T-helper 17 cell (primary cell): ENCODE data around the gene NR2F1-AS1. TPM values are rescaled to one million over a fixed set of nuclear protein-coding genes. Genes with fewer than 3 reads are reported as not detected.

Experiments
- ATAC-seq: fragments of 150-1000 bp; cut with Tn5 transposase; 2 replicates; pipeline ENCODE4 v1.10.0; 2021; ENCODE audit warnings: mild to moderate bottlenecking, moderate library complexity
- DNase-seq, 3 donors: peaks; one replicate each; pipeline versions ENCODE4 v3.0.0 to v3.0.0-alpha.2; 2020 to 2021
- H3K9me3 ChIP-seq: one replicate; pipeline ENCODE4 v1.7.0; 2013; ENCODE audit warnings: low read length, mild to moderate bottlenecking; ENCODE audit not compliant: control insufficient read depth, poor library complexity, severe bottlenecking
- H3K27ac Mint-ChIP-seq: one replicate; pipeline ENCODE4 v1.8.0; 2022; ENCODE audit warnings: mild to moderate bottlenecking, moderate library complexity, mixed read lengths
- H3K27me3 Mint-ChIP-seq: one replicate; pipeline ENCODE4 v1.8.0; 2022; ENCODE audit warnings: mixed read lengths
- H3K36me3 Mint-ChIP-seq: one replicate; pipeline ENCODE4 v1.8.0; 2022; ENCODE audit warnings: low read depth, mixed read lengths
- H3K4me1 Mint-ChIP-seq: one replicate; pipeline ENCODE4 v1.8.0; 2022; ENCODE audit warnings: mild to moderate bottlenecking, mixed read lengths
- H3K4me3 Mint-ChIP-seq: one replicate; pipeline ENCODE4 v1.8.0; 2022; ENCODE audit warnings: mild to moderate bottlenecking, moderate library complexity, mixed read lengths
- total RNA-seq, 4 donors: library from RNA in 2 of 4; stranded (reverse) in 2 of 4; gene quantifications; one replicate each; pipeline ENCODE4 v1.2.3 and lab custom pipeline; 2022 to 2026

Gene NR2F1-AS1
- total RNA-seq, 2 donors from 2014 or later = not detected

DNA sequence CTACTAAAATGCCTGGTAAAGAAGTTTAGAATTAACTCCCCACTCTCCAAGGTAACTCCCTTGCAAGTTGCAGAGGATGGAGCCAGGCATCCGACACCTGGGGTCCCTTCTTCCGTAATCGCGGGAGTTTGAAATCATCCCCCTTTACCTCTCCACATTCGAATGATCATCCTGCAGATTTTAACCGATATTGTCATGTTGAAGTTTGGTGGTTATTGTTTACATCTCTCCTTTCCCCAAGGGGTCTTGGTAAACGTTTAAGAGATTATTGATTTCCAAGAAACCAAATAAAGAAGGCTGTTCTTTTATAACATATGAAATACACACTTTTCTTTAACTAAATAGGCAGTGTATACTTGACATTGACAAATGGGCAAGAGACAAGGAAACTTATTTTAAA, 28.7 kb upstream of the NR2F1-AS1 start:
- H3K27me3 Mint-ChIP-seq = peaks cover 86% of the 10 kb centered on the region
- H3K9me3 ChIP-seq = peaks cover 8% of the 10 kb centered on the region
- DNase-seq = no peak
- peaks cover 12% of the 10 kb centered on the region for H3K4me1 Mint-ChIP-seq
- no peak overlapping the region for H3K27ac Mint-ChIP-seq
- H3K36me3 Mint-ChIP-seq = peaks cover 2% of the 10 kb centered on the region
- ATAC-seq = no peak
- no peak overlapping the region for H3K4me3 Mint-ChIP-seq

DNA sequence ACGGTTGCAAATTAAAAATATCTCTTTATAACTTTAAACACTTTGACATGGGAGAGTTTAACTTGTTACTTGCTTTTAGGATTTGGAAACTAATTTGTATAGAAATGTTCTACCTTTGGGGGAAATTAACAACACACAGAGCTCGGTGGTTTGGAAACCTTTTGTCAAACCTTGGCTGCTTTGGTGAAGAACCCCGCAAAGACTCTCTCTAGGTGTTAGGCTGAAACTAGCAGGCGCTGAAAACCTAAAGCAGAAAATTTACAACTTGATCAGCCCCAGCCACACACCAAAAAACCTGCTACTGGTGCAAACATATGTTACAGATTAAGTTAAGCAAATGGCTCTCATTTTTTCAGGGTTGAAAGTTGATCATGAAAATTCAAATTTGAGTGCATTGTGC, 27.8 kb upstream of the NR2F1-AS1 start:
- Mint-ChIP-seq H3K36me3 (peaks cover 4% of the 10 kb centered on the region), H3K4me3 (no peak overlapping the region)
- no peak for ATAC-seq

DNA sequence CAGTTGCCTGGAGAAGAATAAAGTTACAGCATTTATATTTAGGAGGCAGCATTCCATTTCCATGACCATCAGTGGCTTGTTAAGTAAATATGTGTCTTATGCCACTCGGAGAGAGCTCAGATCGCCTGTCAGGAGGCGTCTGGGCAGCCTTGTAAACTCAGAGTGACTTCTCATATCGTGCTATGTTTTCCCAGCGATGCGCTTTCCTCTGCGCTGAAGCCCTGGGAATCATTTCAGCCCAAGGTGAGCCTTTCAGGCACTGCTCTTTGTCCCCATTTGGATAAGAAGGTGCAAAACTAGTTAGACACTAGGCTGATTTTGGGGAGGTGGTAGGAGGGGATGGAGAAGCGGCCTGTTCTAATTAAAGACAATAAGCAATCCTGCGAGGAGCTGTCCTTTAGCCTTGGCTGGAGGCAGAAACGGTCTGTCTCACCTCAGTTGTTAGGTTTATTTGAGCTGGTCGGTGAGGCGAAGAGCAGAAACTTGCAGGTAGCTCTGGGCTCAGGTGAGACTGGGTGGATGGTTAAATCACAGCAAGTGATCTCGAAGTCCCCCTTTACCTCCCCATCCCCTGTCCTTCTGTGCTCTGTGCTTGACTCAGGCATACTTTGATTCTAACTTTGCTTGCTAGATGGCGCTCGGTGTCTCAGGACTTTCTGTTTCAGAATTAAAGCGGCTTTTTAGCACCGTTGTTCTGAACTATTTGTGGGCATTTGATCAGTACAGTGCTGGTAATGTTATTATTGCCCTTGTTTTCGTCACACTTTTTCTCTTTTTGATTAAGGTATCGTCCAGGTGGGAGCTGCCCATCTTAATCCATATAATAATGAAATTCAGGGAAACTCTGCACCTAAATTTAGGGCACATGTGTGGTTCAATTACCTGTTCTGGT, 26.6 kb upstream of the NR2F1-AS1 start:
- H3K4me3 Mint-ChIP-seq = no peak overlapping the region
- DNase-seq (no peak), ATAC-seq (peak; percentile 89)
- peaks cover 12% of the 10 kb centered on the region for H3K4me1 Mint-ChIP-seq
- peaks cover 8% of the 10 kb centered on the region for H3K9me3 ChIP-seq
- H3K27me3 Mint-ChIP-seq = peaks cover 80% of the 10 kb centered on the region
- no peak overlapping the region for H3K27ac Mint-ChIP-seq
- peaks cover 7% of the 10 kb centered on the region for H3K36me3 Mint-ChIP-seq

More for the DNA sequence above, 27.8 kb upstream of the NR2F1-AS1 start:
- H3K27me3 Mint-ChIP-seq = peaks cover 90% of the 10 kb centered on the region
- peaks cover 8% of the 10 kb centered on the region for H3K9me3 ChIP-seq
- no peak for DNase-seq
- H3K27ac Mint-ChIP-seq = no peak overlapping the region
- peaks cover 14% of the 10 kb centered on the region for H3K4me1 Mint-ChIP-seq

DNA sequence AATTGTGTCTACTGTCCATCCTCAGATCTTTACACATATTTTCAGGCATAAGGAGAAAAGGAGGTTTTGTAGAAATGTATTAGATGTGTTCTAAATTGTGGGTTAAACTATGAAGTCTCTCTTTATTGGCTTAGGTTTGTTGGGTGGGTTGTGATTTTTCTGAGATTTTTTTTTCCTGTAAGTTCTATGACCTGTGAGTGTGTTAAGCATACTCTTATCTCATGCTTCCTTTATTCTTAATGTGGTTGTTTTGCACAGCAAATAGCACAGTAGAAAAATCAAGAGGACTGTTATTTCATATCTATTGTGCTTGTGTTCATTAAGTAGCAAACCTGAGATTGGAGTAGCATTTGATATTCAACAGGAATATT, 25.3 kb upstream of the NR2F1-AS1 start:
- Mint-ChIP-seq H3K4me3 (no peak overlapping the region), H3K27me3 (peaks cover 67% of the 10 kb centered on the region)

DNA sequence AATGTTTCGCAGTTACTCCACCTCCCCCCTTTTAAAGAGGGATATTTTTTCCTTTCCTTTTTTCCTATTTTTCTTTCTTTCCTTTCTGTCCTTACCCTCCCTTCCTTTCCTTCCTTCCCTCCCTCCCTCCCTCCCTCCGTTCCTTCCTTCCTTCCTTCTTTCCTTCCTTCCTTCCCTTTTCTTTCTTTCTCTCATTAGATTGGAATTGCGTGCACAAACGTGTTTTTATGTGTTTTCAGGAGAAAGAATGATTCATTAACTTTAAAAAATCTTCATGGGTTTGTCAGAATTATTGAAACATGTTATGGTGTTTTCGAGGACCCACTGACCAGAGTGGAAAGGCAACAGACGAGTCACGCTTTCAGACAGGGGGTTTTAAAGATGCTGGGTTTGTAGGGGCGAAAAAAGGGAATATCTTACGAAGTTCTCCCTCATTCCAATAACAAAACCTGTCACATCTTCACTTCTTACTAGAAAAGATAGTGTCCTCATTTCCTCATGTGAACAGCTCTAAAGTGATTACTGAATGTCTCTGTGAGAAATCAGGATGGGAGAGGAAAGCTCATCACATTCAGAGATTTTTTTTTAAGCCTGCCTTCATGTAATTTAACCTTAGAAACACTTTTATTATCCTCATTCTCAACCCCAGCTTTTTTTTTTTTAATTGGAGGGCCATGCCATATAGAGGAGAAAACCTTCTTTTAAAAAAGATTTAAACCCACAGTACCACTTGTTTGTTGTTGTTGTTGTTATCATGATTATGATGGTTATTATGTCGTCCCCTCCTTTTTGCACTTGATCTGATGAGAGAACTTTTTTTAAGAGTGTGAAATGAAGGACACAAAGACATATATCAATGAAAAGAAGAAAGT, 23.9 kb upstream of the NR2F1-AS1 start:
- H3K4me3 Mint-ChIP-seq = peak overlapping the region; percentile 25
- ATAC-seq (no peak), DNase-seq (no peak)
- peaks cover 9% of the 10 kb centered on the region for H3K4me1 Mint-ChIP-seq
- H3K36me3 Mint-ChIP-seq = peaks cover 7% of the 10 kb centered on the region
- H3K27ac Mint-ChIP-seq = peak overlapping the region; percentile 14
- peaks cover 6% of the 10 kb centered on the region for H3K9me3 ChIP-seq
- peaks cover 52% of the 10 kb centered on the region for H3K27me3 Mint-ChIP-seq

More for the DNA sequence above, 25.3 kb upstream of the NR2F1-AS1 start:
- Mint-ChIP-seq H3K27ac (no peak overlapping the region), H3K4me1 (peaks cover 9% of the 10 kb centered on the region), H3K36me3 (peaks cover 7% of the 10 kb centered on the region)
- DNase-seq (no peak), ATAC-seq (no peak)
- H3K9me3 ChIP-seq = peaks cover 3% of the 10 kb centered on the region

DNA sequence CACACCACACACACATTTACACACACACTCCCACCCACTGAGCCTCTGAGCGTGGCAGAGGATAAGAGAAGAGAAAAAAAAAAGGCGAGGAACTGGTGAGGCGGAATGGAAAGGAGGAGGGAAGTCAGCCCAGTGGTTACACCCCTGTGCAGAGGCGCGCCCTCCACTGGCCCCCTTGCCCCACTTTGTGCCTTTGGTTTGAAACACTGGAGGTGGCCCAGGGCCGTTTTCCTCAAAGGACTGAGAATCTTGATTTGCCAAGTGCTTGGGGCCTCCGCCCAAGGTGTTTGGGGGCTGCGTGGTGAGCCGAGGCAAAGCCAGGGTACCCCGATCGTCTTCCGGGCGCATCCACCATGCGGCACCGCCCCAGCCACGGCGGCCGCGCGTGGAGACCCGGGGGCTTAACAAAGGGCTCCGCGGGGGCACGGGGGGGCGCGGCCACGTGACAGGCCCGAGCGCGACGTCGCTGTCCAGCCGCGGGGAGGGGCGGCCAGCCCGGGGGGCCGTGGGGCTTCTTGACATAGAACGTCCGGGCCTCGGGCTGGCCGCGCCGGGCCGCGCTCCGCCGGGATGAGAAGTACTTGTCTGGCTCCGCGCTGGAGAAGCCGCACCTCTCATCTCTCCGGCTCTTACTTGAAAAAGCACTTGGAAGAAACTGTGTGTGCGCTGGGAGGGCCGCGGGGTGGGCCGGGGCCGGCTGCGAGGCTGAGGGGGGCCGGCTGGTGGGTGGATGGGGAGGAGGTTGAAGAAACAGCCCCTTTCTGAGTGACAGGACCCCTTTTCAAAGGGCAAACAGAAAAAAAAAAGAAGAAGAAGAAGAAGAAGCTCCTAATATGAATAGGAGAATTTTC, 23.0 kb upstream of the NR2F1-AS1 start:
- peaks cover 6% of the 10 kb centered on the region for H3K9me3 ChIP-seq
- Mint-ChIP-seq H3K4me1 (peaks cover 9% of the 10 kb centered on the region), H3K27me3 (peaks cover 44% of the 10 kb centered on the region), H3K4me3 (peak overlapping the region; percentile 8), H3K36me3 (peaks cover 7% of the 10 kb centered on the region), H3K27ac (peak overlapping the region; percentile 14)
- no peak for ATAC-seq
- no peak for DNase-seq

DNA sequence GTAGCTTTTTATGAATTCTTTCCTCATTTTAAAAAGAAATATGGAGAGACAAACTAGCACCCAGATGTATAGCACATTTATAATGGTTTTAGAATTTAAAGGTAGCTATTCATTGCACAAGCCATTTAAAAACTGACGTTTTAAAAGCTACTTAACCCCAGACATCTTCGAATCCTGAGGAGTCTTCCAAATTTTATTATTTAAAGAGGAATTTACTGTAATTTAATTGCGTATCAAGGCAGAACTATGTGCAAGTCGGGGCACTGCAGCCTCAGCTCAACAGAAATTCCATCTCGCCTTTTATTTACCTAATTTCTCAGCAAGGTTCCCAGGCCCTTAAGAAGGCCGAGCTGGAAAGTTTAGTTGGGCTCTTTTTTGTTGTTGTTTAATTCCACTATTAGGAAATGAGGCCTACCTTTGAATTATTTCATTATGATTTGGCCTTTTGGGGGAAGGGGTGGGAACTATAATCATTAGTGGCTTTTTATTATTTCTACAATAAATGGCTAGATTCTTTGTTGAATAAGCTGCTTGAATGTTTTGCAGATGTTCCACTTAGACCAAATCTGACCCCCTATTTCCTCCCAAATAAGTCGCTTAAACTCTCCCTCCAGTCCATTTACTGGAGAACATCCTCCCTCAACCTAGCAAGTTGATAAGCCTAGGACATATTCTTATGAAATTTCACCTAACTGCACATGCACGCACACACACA, 22.2 kb upstream of the NR2F1-AS1 start:
- H3K4me3 Mint-ChIP-seq = peak overlapping the region; percentile 8
- H3K27ac Mint-ChIP-seq = peak overlapping the region; percentile 10
- H3K27me3 Mint-ChIP-seq = peaks cover 38% of the 10 kb centered on the region
- peaks cover 9% of the 10 kb centered on the region for H3K4me1 Mint-ChIP-seq
- DNase-seq (no peak), ATAC-seq (no peak)
- H3K9me3 ChIP-seq = peaks cover 9% of the 10 kb centered on the region
- peaks cover 7% of the 10 kb centered on the region for H3K36me3 Mint-ChIP-seq

DNA sequence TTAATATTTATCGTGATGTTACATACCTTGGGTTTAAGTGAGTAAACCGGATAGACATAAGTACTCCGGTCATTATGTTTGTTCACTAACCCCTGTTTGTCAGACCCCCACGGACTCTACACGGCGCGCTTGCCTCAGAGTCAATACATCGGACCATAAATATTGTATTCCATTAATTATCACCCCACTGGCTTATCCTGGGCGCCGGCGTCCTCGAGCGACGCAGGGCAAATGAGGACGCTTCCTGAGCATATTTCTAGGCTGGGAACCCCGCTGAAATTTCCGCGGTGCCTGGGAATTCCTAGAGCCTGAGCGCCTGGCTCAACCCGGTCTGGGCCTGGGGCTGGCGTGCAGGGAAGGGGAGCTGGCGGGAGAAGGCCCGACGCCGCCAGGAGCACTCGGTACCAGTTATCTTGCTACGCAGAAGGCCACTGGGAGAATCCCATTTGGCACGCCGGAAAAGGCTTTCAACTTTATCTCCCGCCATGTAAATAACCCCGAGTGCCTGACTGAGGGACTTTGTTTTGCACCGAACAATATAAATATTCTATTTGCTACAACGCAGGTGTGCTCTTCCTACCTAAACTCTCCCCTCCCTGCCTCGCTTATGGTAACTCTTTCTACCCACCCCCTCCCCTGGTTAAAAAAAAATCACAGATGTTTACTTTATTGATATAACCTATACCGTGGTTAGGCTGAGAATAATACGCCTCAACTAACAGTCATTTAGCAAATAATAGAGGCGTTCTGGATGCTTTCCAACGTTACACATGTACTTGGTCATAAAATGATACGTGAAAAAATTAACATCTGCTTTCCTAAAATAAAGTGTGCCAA, 21.4 kb upstream of the NR2F1-AS1 start:
- H3K36me3 Mint-ChIP-seq = peaks cover 7% of the 10 kb centered on the region
- ATAC-seq (no peak), DNase-seq (no peak)
- peaks cover 6% of the 10 kb centered on the region for H3K4me1 Mint-ChIP-seq
- no peak overlapping the region for H3K4me3 Mint-ChIP-seq
- H3K9me3 ChIP-seq = peaks cover 7% of the 10 kb centered on the region
- peak overlapping the region; percentile 10 for H3K27ac Mint-ChIP-seq
- peaks cover 31% of the 10 kb centered on the region for H3K27me3 Mint-ChIP-seq

DNA sequence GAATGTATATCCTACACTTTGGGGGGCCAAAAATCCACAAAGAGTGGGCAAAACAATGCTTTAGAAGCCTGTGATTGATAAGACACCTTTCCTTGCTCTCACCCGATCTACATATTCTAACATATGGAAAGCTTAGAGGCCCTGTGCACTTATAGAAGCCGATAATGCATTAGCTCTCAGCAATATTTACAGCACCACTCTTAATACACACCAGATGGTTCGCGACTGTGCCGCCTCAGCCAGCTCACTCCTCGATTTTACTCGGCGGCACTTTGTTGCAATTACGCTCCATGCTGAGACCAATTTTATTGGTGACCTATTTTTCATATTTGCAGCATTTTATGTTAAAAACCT, 20.8 kb upstream of the NR2F1-AS1 start:
- H3K9me3 ChIP-seq = peaks cover 7% of the 10 kb centered on the region
- Mint-ChIP-seq H3K4me3 (no peak overlapping the region), H3K36me3 (peaks cover 7% of the 10 kb centered on the region), H3K27me3 (peaks cover 32% of the 10 kb centered on the region), H3K27ac (peak overlapping the region; percentile 10), H3K4me1 (peaks cover 6% of the 10 kb centered on the region)
- DNase-seq (no peak), ATAC-seq (no peak)

DNA sequence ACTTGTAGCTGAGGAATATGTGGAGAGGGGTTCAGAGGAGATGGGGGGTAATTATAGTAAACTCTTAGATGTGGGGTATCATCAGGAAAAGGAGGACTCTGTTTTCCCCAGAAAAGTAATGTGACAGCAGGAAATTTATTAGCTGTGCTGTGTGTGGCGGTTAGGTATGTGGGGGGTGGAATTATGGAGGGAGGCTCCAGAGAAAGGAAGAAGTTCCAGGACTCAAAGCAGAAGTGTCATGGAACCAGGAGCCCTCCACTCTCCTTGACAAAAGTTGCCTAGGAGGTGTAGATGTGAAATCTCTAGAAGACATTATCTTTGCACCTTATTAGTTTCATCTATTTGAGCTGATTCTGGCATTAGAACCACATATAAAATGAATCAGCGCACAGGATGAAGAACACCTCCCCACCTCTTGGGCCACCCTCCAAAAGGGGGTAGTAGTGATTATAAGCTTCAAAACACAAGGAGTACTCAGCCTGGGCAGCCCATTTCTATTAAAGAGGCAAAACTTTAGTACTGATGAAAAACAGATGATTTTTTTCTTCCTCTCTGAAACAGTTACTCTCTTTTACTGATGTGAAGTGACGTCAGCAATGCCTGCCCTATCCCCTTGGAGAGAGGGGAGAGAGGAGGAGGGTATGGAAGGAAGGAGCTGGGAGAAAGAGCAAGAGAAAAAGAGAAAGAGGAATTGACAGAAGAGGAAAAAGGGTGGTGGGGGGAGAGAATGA, 20.2 kb upstream of the NR2F1-AS1 start:
- Mint-ChIP-seq H3K27me3 (peaks cover 32% of the 10 kb centered on the region), H3K4me3 (no peak overlapping the region), H3K27ac (no peak overlapping the region), H3K4me1 (peaks cover 6% of the 10 kb centered on the region), H3K36me3 (peaks cover 7% of the 10 kb centered on the region)
- H3K9me3 ChIP-seq = peaks cover 7% of the 10 kb centered on the region
- DNase-seq = no peak
- no peak for ATAC-seq

DNA sequence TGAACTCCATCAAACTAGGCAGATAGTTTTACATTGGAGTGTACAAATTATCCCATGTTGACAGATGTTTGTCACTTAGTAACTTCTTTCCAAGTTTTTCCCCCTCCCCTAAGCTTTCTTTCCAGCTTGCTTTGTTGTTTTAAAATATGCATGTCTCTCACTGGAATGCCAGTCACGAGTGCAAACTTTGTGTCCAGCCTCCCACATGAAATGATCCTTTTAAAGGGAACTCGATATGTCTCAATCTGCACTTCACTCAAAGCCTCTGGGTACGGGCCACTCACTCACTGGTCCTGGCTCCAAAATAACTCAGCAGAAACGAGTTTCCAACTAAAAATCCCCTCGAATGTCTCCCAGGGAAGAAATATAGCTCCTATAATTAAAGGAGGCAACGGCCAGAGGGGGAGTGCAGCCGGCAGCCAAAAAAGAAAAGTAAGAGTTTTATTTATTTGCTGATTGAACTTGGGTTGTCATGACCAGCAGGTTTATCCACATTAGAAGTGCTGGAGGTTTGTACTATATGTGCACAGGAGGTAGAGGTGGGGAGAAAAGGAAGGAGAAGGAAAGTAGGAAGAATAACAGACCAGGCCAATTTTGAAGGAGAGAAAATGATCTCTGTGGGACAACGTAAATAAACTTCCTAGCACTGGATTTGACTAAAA, 19.5 kb upstream of the NR2F1-AS1 start:
- H3K9me3 ChIP-seq = peaks cover 7% of the 10 kb centered on the region
- Mint-ChIP-seq H3K27ac (no peak overlapping the region), H3K4me1 (peaks cover 6% of the 10 kb centered on the region), H3K4me3 (no peak overlapping the region), H3K27me3 (peaks cover 32% of the 10 kb centered on the region), H3K36me3 (peaks cover 7% of the 10 kb centered on the region)
- DNase-seq (no peak), ATAC-seq (no peak)
